ENCODE measurements around the gene KRT82. TPM values are rescaled to one million over a fixed set of nuclear protein-coding genes. Genes with fewer than 3 reads are reported as not detected.

The KRT82 gene
- total RNA-seq, 1 donor from 2014 or later = not detected

GRCh38 chr12:52368508-52368907 lies 37.6 kb downstream of the KRT82 start:
- no peak overlapping the region for H3K4me3 Mint-ChIP-seq (ENCODE audit: low read depth)
- H3K36me3 Mint-ChIP-seq (ENCODE audit: insufficient read depth) = no peaks in the 10 kb centered on the region
- H3K27ac Mint-ChIP-seq = no peak overlapping the region
- no peaks in the 10 kb centered on the region for H3K4me1 Mint-ChIP-seq (ENCODE audit: low read depth)
- H3K9me3 Mint-ChIP-seq (ENCODE audit: low read depth) = no peaks in the 10 kb centered on the region
- TF ChIP-seq CTCF (IDR thresholded peaks at IDR 0.05; ENCODE audit: unreplicated experiment) = no peak
- peaks cover 63% of the 10 kb centered on the region for H3K27me3 Mint-ChIP-seq
- DNase-seq (ENCODE audit: low spot score, unreplicated experiment) = no peak

GRCh38 chr12:52367876-52368275 lies 38.3 kb downstream of the KRT82 start:
- no peak for DNase-seq (ENCODE audit: low spot score, unreplicated experiment)
- Mint-ChIP-seq H3K27ac (no peak overlapping the region), H3K9me3 (ENCODE audit: low read depth) (no peaks in the 10 kb centered on the region), H3K4me3 (ENCODE audit: low read depth) (no peak overlapping the region), H3K36me3 (ENCODE audit: insufficient read depth) (no peaks in the 10 kb centered on the region), H3K4me1 (ENCODE audit: low read depth) (no peaks in the 10 kb centered on the region), H3K27me3 (peaks cover 70% of the 10 kb centered on the region)
- no peak for TF ChIP-seq CTCF (IDR thresholded peaks at IDR 0.05; ENCODE audit: unreplicated experiment)

- Mint-ChIP-seq H3K4me3 (ENCODE audit: low read depth) (no peak within 1 kb of the TSS), H3K27me3 (peaks cover 70% of the 10 kb centered on the region), H3K36me3 (ENCODE audit: insufficient read depth) (no peaks in the 10 kb centered on the region), H3K9me3 (ENCODE audit: low read depth) (no peaks in the 10 kb centered on the region), H3K4me1 (ENCODE audit: low read depth) (no peaks in the 10 kb centered on the region), H3K27ac (no peak within 1 kb of the TSS)
- DNase-seq (ENCODE audit: low spot score, unreplicated experiment) = no peak
- no peak for TF ChIP-seq CTCF (IDR thresholded peaks at IDR 0.05; ENCODE audit: unreplicated experiment)
These were observed 39.2 kb downstream of the KRT82 start, which contains the start of gene KRT85 for GRCh38 chr12:52366738-52367485. TSS of gene KRT85 (minus strand) at chr12:52367481. CDS start at chr12:52367405, 76 bp downstream.

- H3K36me3 Mint-ChIP-seq (ENCODE audit: insufficient read depth) = no peaks in the 10 kb centered on the region
- H3K4me1 Mint-ChIP-seq (ENCODE audit: low read depth) = no peaks in the 10 kb centered on the region
- no peak for DNase-seq (ENCODE audit: low spot score, unreplicated experiment)
- no peak overlapping the region for H3K27ac Mint-ChIP-seq
- peaks cover 64% of the 10 kb centered on the region for H3K27me3 Mint-ChIP-seq
- TF ChIP-seq CTCF (IDR thresholded peaks at IDR 0.05; ENCODE audit: unreplicated experiment) = no peak
- H3K9me3 Mint-ChIP-seq (ENCODE audit: low read depth) = no peaks in the 10 kb centered on the region
- no peak overlapping the region for H3K4me3 Mint-ChIP-seq (ENCODE audit: low read depth)
These were observed 41.1 kb downstream of the KRT82 start for GRCh38 chr12:52364901-52365489.

- TF ChIP-seq CTCF (IDR thresholded peaks at IDR 0.05; ENCODE audit: unreplicated experiment) = no peak
- Mint-ChIP-seq H3K4me3 (ENCODE audit: low read depth) (no peak overlapping the region), H3K27ac (no peak overlapping the region), H3K4me1 (ENCODE audit: low read depth) (no peaks in the 10 kb centered on the region), H3K36me3 (ENCODE audit: insufficient read depth) (no peaks in the 10 kb centered on the region), H3K27me3 (peaks cover 66% of the 10 kb centered on the region), H3K9me3 (ENCODE audit: low read depth) (no peaks in the 10 kb centered on the region)
- no peak for DNase-seq (ENCODE audit: low spot score, unreplicated experiment)
These were observed 42.1 kb downstream of the KRT82 start for GRCh38 chr12:52364061-52364460.
